GM18520 (cell line): Measurements from ENCODE around the gene MAMLD1.
"Not testable (repeated sequence)": the region's sequence is repeated elsewhere in the genome, so short reads cannot be mapped to it uniquely, and the experiment has no call there.

Source experiments
- ATAC-seq: cut with Tn5 transposase; IDR thresholded peaks from one replicate; pipeline ENCODE4 v1.9.1; 2021; ENCODE audit not compliant: unreplicated experiment

Gene MAMLD1

GRCh38 chrX:150362599-150363481 is at the start of gene MAMLD1:
TSS of gene MAMLD1 (plus strand) at chrX:150363317. CDS start at chrX:150445517, 82,200 bp downstream.
- ATAC-seq = no peak

- ATAC-seq = no peak
Measured at GRCh38 chrX:150313514-150313913, 49.6 kb upstream of the MAMLD1 start.

GRCh38 chrX:150314186-150314585 is 48.9 kb upstream of the MAMLD1 start:
- ATAC-seq = no peak

GRCh38 chrX:150316564-150316963 is 46.6 kb upstream of the MAMLD1 start:
- ATAC-seq = no peak

- no peak for ATAC-seq
Measured at GRCh38 chrX:150323020-150323419, 40.1 kb upstream of the MAMLD1 start.

GRCh38 chrX:150324035-150324728 is 38.9 kb upstream of the MAMLD1 start:
- ATAC-seq = no peak

- ATAC-seq = no peak
Measured at GRCh38 chrX:150324919-150325318, 38.2 kb upstream of the MAMLD1 start.

GRCh38 chrX:150326541-150327247 is 36.4 kb upstream of the MAMLD1 start:
- ATAC-seq = no peak

- ATAC-seq = no peak
Measured at GRCh38 chrX:150329282-150329681, 33.8 kb upstream of the MAMLD1 start.

- no peak for ATAC-seq
Measured at GRCh38 chrX:150329868-150330267, 33.2 kb upstream of the MAMLD1 start.

GRCh38 chrX:150332023-150332422 is 31.1 kb upstream of the MAMLD1 start:
- no peak for ATAC-seq

- ATAC-seq = no peak
Measured at GRCh38 chrX:150334100-150334499, 29.0 kb upstream of the MAMLD1 start.

- no peak for ATAC-seq
Measured at GRCh38 chrX:150334981-150335380, 28.1 kb upstream of the MAMLD1 start.

- ATAC-seq = no peak
Measured at GRCh38 chrX:150337026-150337425, 26.1 kb upstream of the MAMLD1 start.

GRCh38 chrX:150337536-150337935 is 25.6 kb upstream of the MAMLD1 start:
- ATAC-seq = no peak

GRCh38 chrX:150338615-150339014 is 24.5 kb upstream of the MAMLD1 start:
- no peak for ATAC-seq

- ATAC-seq = no peak
Measured at GRCh38 chrX:150339736-150340135, 23.4 kb upstream of the MAMLD1 start.

GRCh38 chrX:150340326-150340725 is 22.8 kb upstream of the MAMLD1 start:
- not testable (repeated sequence) for ATAC-seq

GRCh38 chrX:150347471-150347870 is 15.6 kb upstream of the MAMLD1 start:
- ATAC-seq = no peak

- no peak for ATAC-seq
Measured at GRCh38 chrX:150348365-150348764, 14.8 kb upstream of the MAMLD1 start.

- no peak for ATAC-seq
Measured at GRCh38 chrX:150352114-150352513, 11.0 kb upstream of the MAMLD1 start.

GRCh38 chrX:150352581-150352980 is 10.5 kb upstream of the MAMLD1 start:
- ATAC-seq = no peak
